ENCODE results near the gene KCNJ1. TPM values are rescaled to one million over a fixed set of nuclear protein-coding genes. Genes with fewer than 3 reads are reported as not detected.
A peak's percentile ranks its signal among the peaks of the same experiment; 100 is the strongest.

The KCNJ1 gene
- total and polyA plus RNA-seq, 2 of the 8 experiments (the other 6 are each of a cell fraction or from before 2014, with no cell fraction given): 0.17 to 0.23 TPM

- ChIA-PET POLR2A (ENCODE audit: partially characterized antibody) (interaction anchor here (1.0 to 2.7 kb wide), 3 partner anchors 11 to 15 kb away, joined by 3 to 19 read pairs (median 4); partner anchors contain the start of gene KCNJ5), CTCF (ENCODE audit: partially characterized antibody) (interaction anchor here (0.8 to 14.9 kb wide), 20 partner anchors 9 to 64 kb away, joined by 3 to 332 read pairs (median 4); partner anchors contain the start of genes KCNJ1, KCNJ5 and TP53AIP1)
- no peak overlapping the region for H2BK20ac ChIP-seq (ENCODE audit: low read length)
- WGBS, 2 experiments (ENCODE audit: extremely low coverage in 1 of 2, insufficient coverage in 1 of 2, insufficient read length in 1 of 2, insufficient replicate concordance in 2 of 2, low coverage in 1 of 2, low lambda C conversion rate in 2 of 2, missing lambda C conversion rate in 1 of 2): 4% methylated on average over 21 of the region's 45 CpGs; no CpG with 5 or more reads in 1 of the 2 experiments
- H4K5ac ChIP-seq (ENCODE audit: insufficient read length, low read depth, low read length): no peak overlapping the region
- no peak overlapping the region for H3K23ac ChIP-seq (ENCODE audit: insufficient read length)
- H3K27ac ChIP-seq (ENCODE audit: low read depth, low read length): no peak overlapping the region
- peaks cover 11 to 30% (median 23%) of the 10 kb centered on the region in 4 experiments for H3K4me1 ChIP-seq (replicated peaks in 1 of 4; ENCODE audit: control insufficient read depth in 3 of 4, insufficient read depth in 4 of 4, low read length in 3 of 4)
- peaks cover 6% of the 10 kb centered on the region; the same call in 1 of the 2 replicates for H3K23me2 ChIP-seq (ENCODE audit: low read depth, low read length)
- H2AK5ac ChIP-seq (ENCODE audit: low read depth, low read length): no peak overlapping the region
- no peaks in the 10 kb centered on the region for H3K79me2 ChIP-seq (ENCODE audit: control insufficient read depth in 1 of 2, insufficient read depth in 2 of 2, low read length in 2 of 2)
- peak overlapping the region; percentile 80 to 84 for H3K4me2 ChIP-seq (ENCODE audit: insufficient read depth in 1 of 2, low read depth in 2 of 2, low read length in 2 of 2)
- H3K27me3 ChIP-seq (replicated peaks in 1 of 4; ENCODE audit: control insufficient read depth in 3 of 4, extremely low read depth in 1 of 4, insufficient read depth in 3 of 4, low read length in 3 of 4): peaks cover 45 to 67% (median 61%) of the 10 kb centered on the region in 4 experiments
- H3K18ac ChIP-seq (ENCODE audit: extremely low read depth, low read length): peak overlapping the region; percentile 49; the same call in 1 of the 2 replicates
- no peak overlapping the region for H3K14ac ChIP-seq (ENCODE audit: insufficient read length)
- H2BK12ac ChIP-seq (ENCODE audit: low read depth, low read length): no peak overlapping the region
- no peak overlapping the region for H4K8ac ChIP-seq (ENCODE audit: extremely low read depth, insufficient read depth, low read length)
- H3K9ac ChIP-seq (replicated peaks in 1 of 4; ENCODE audit: extremely low read depth in 1 of 4, low read depth in 3 of 4, low read length in 3 of 4): no peak overlapping the region
- H2BK120ac ChIP-seq (replicated peaks; ENCODE audit: low read depth, low read length): no peak overlapping the region
- no peak overlapping the region for H4K91ac ChIP-seq (replicated peaks; ENCODE audit: insufficient read length, low read length)
- FAIRE-seq: peak; percentile 28
- no peak overlapping the region for H2BK5ac ChIP-seq (ENCODE audit: low read depth, low read length)
- no peak overlapping the region for H3K4ac ChIP-seq (replicated peaks; ENCODE audit: insufficient read length, low read depth, low read length)
- peak overlapping the region; percentile 49 to 68 (median 54) for H3K4me3 ChIP-seq (ENCODE audit: extremely low read depth in 1 of 4, insufficient read depth in 2 of 4, low read depth in 3 of 4, low read length in 4 of 4)
- no peaks in the 10 kb centered on the region; a peak in 2 of 4 replicates for H3K9me3 ChIP-seq (ENCODE audit: insufficient read depth in 2 of 2, low read depth in 1 of 2, low read length in 1 of 2)
- peak in 1 of 2 experiments; percentile 80 for DNase-seq (ENCODE audit: low read depth in 1 of 2, low spot score in 2 of 2)
- H3K79me1 ChIP-seq (ENCODE audit: low read depth, low read length): no peaks in the 10 kb centered on the region
- no peak overlapping the region for H2AFZ ChIP-seq (ENCODE audit: low read length)
- no peak overlapping the region for H3K56ac ChIP-seq (replicated peaks; ENCODE audit: insufficient read length, low read depth, low read length)
- H4K20me1 ChIP-seq (replicated peaks in 1 of 2; ENCODE audit: control insufficient read depth in 1 of 2, insufficient read depth in 2 of 2, low read length in 2 of 2): peaks cover 2 to 14% of the 10 kb centered on the region in 2 experiments
- no peaks in the 10 kb centered on the region for H3K36me3 ChIP-seq (ENCODE audit: control insufficient read depth in 2 of 4, insufficient read depth in 4 of 4, low read length in 3 of 4)
- H2BK15ac ChIP-seq (ENCODE audit: low read length): no peak overlapping the region
- peak; percentile 78 for TF ChIP-seq KDM4A (IDR thresholded peaks at IDR 0.05; ENCODE audit: low read depth, low read length, severe bottlenecking)
- no peak for TF ChIP-seq POLR2AphosphoS5 (IDR thresholded peaks at IDR 0.05; ENCODE audit: low read depth, low read length)
- TF ChIP-seq RAD21 (IDR thresholded peaks at IDR 0.05 in 1 of 2, conservative IDR thresholded peaks at IDR 0.05 in 1 of 2; ENCODE audit: low read depth in 2 of 2, low read length in 2 of 2): peak; percentile 25 to 39; a peak in 2 of 4 replicates
- TF ChIP-seq ATF3 (IDR thresholded peaks at IDR 0.05; ENCODE audit: insufficient read depth, low read depth, low read length): no peak
- TF ChIP-seq SRF (IDR thresholded peaks at IDR 0.05; ENCODE audit: low read depth, low read length): no peak
- TF ChIP-seq POLR2A (IDR thresholded peaks at IDR 0.05; ENCODE audit: control extremely low read depth in 1 of 2, low read depth in 2 of 2, low read length in 2 of 2): no peak
- TF ChIP-seq SIN3A (conservative IDR thresholded peaks at IDR 0.05 in 1 of 2, IDR thresholded peaks at IDR 0.05 in 1 of 2; ENCODE audit: low read depth in 1 of 2, low read length in 2 of 2): no peak
- TF ChIP-seq PHF8 (conservative IDR thresholded peaks at IDR 0.05; ENCODE audit: low read depth, low read length): 0 out of 2 replicates have a peak, but pooled peaks have one; percentile 26
- TF ChIP-seq GTF2F1 (IDR thresholded peaks at IDR 0.05; ENCODE audit: borderline replicate concordance, low read depth, low read length): no peak
- TF ChIP-seq KDM1A (IDR thresholded peaks at IDR 0.05; ENCODE audit: borderline replicate concordance, low read length): no peak
These were observed 38.5 kb upstream of the KCNJ1 start for GRCh38 chr11:128905345-128906184.

Measured in H1 (cell line).